ENCODE results near the gene HP. TPM values are rescaled to one million over a fixed set of nuclear protein-coding genes. Genes with fewer than 3 reads are reported as not detected.

The HP gene
- total and polyA plus RNA-seq, 2 of the 8 experiments (the other 6 are each of a cell fraction or from before 2014, with no cell fraction given), result not detected

DNA sequence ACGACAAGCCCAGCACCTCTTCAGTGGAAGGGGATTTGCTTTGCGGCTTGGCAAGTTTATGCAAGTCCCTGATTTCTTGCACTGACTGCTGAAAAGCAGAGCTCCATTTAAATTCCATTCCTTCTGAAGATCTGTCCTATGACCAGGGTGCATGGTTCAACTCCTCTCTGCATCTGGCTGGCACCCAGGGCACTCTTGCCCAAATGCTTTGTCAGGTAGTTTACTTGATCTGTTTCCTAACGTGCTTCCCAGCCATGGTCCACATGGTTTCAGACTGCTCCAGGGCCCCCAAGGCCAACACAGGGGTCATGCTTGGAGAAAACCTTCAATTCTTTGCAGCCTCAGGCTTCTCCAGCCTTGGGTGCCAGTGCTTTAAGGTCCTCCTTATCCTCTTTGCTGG, 11.2 kb upstream of the HP start:
- no peak overlapping the region for H3K4ac ChIP-seq (replicated peaks; ENCODE audit: insufficient read length, low read depth, low read length)
- no peak overlapping the region for H3K56ac ChIP-seq (replicated peaks; ENCODE audit: insufficient read length, low read depth, low read length)
- no peaks in the 10 kb centered on the region for H3K9me3 ChIP-seq (ENCODE audit: insufficient read depth in 2 of 2, low read depth in 1 of 2, low read length in 1 of 2)
- H3K79me1 ChIP-seq (ENCODE audit: low read depth, low read length), result no peaks in the 10 kb centered on the region
- no peak overlapping the region for H3K4me2 ChIP-seq (ENCODE audit: insufficient read depth in 1 of 2, low read depth in 2 of 2, low read length in 2 of 2)
- H3K14ac ChIP-seq (ENCODE audit: insufficient read length), result no peak overlapping the region
- H3K23ac ChIP-seq (ENCODE audit: insufficient read length), result no peak overlapping the region
- no peak overlapping the region for H4K91ac ChIP-seq (replicated peaks; ENCODE audit: insufficient read length, low read length)
- no peak overlapping the region; a peak in 1 of 7 replicates for H3K9ac ChIP-seq (replicated peaks in 1 of 4; ENCODE audit: extremely low read depth in 1 of 4, low read depth in 3 of 4, low read length in 3 of 4)
- no peaks in the 10 kb centered on the region for H3K23me2 ChIP-seq (ENCODE audit: low read depth, low read length)
- no peak overlapping the region for H2AFZ ChIP-seq (ENCODE audit: low read length)
- H3K36me3 ChIP-seq (ENCODE audit: control insufficient read depth in 2 of 4, insufficient read depth in 4 of 4, low read length in 3 of 4), result no peaks in the 10 kb centered on the region
- H4K20me1 ChIP-seq (replicated peaks in 1 of 2; ENCODE audit: control insufficient read depth in 1 of 2, insufficient read depth in 2 of 2, low read length in 2 of 2), result no peaks in the 10 kb centered on the region
- no peaks in the 10 kb centered on the region for H3K4me1 ChIP-seq (replicated peaks in 1 of 4; ENCODE audit: control insufficient read depth in 3 of 4, insufficient read depth in 4 of 4, low read length in 3 of 4)
- FAIRE-seq (no peak), DNase-seq (ENCODE audit: low read depth in 1 of 2, low spot score in 2 of 2) (no peak)
- H2BK120ac ChIP-seq (replicated peaks; ENCODE audit: low read depth, low read length), result no peak overlapping the region
- H2BK5ac ChIP-seq (ENCODE audit: low read depth, low read length), result no peak overlapping the region
- no peak overlapping the region for H4K5ac ChIP-seq (ENCODE audit: insufficient read length, low read depth, low read length)
- no peaks in the 10 kb centered on the region for H3K79me2 ChIP-seq (ENCODE audit: control insufficient read depth in 1 of 2, insufficient read depth in 2 of 2, low read length in 2 of 2)
- no peak overlapping the region for H2BK20ac ChIP-seq (ENCODE audit: low read length)
- H2AK5ac ChIP-seq (ENCODE audit: low read depth, low read length), result no peak overlapping the region
- H3K27ac ChIP-seq (ENCODE audit: low read depth, low read length), result no peak overlapping the region
- H4K8ac ChIP-seq (ENCODE audit: extremely low read depth, insufficient read depth, low read length), result no peak overlapping the region
- H2BK12ac ChIP-seq (ENCODE audit: low read depth, low read length), result no peak overlapping the region
- TF ChIP-seq JUN (IDR thresholded peaks at IDR 0.05; ENCODE audit: low read depth, low read length) (no peak), CBX5 (IDR thresholded peaks at IDR 0.05; ENCODE audit: low read depth, low read length) (no peak), CHD2 (IDR thresholded peaks at IDR 0.05; ENCODE audit: low read length) (no peak), RFX5 (IDR thresholded peaks at IDR 0.05; ENCODE audit: borderline replicate concordance, low read depth, low read length) (no peak), ATF2 (IDR thresholded peaks at IDR 0.05; ENCODE audit: low read length) (no peak)
- H3K4me3 ChIP-seq (ENCODE audit: extremely low read depth in 1 of 4, insufficient read depth in 2 of 4, low read depth in 3 of 4, low read length in 4 of 4), result no peak overlapping the region
- no peak overlapping the region for H2BK15ac ChIP-seq (ENCODE audit: low read length)
- ChIA-PET CTCF (ENCODE audit: partially characterized antibody) (no interaction called here), POLR2A (ENCODE audit: partially characterized antibody) (no interaction called here)
- H3K18ac ChIP-seq (ENCODE audit: extremely low read depth, low read length), result no peak overlapping the region
- no peaks in the 10 kb centered on the region for H3K27me3 ChIP-seq (replicated peaks in 1 of 4; ENCODE audit: control insufficient read depth in 3 of 4, extremely low read depth in 1 of 4, insufficient read depth in 3 of 4, low read length in 3 of 4)
- 71% methylated on average over 3 of the region's 3 CpGs; no CpG with 5 or more reads in 1 of the 2 experiments for WGBS, 2 experiments (ENCODE audit: extremely low coverage in 1 of 2, insufficient coverage in 1 of 2, insufficient read length in 1 of 2, insufficient replicate concordance in 2 of 2, low coverage in 1 of 2, low lambda C conversion rate in 2 of 2, missing lambda C conversion rate in 1 of 2)

All from H1 (cell line).